ENCODE data around the gene ADCY2. TPM values are rescaled to one million over a fixed set of nuclear protein-coding genes. Genes with fewer than 3 reads are reported as not detected.
A peak's percentile ranks its signal among the peaks of the same experiment; 100 is the strongest.

The ADCY2 gene
- total RNA-seq, 1 donor from 2014 or later: not detected

- no peaks in the 10 kb centered on the region for H3K9me3 Mint-ChIP-seq
- peaks cover 90% of the 10 kb centered on the region for H3K36me3 Mint-ChIP-seq (ENCODE audit: low read depth)
- H3K27me3 Mint-ChIP-seq (ENCODE audit: low read depth): no peaks in the 10 kb centered on the region
- H3K27ac Mint-ChIP-seq: no peak overlapping the region
- peaks cover 62% of the 10 kb centered on the region for H3K4me1 Mint-ChIP-seq (ENCODE audit: low read depth)
- DNase-seq (ENCODE audit: low spot score): no peak
- H3K4me3 Mint-ChIP-seq (ENCODE audit: low read depth): no peak overlapping the region
- intact Hi-C loops (cut with micrococcal nuclease): loop anchor here (10.0 kb wide), 1 partner anchor 1380 kb away; no protein-coding TSS in a partner anchor
These were observed 479.2 kb downstream of the ADCY2 start for GRCh38 chr5:7875151-7875550.

- no peak for DNase-seq (ENCODE audit: low spot score)
- peaks cover 47% of the 10 kb centered on the region for H3K4me1 Mint-ChIP-seq (ENCODE audit: low read depth)
- H3K27me3 Mint-ChIP-seq (ENCODE audit: low read depth): no peaks in the 10 kb centered on the region
- H3K36me3 Mint-ChIP-seq (ENCODE audit: low read depth): peaks cover 92% of the 10 kb centered on the region
- no peak overlapping the region for H3K27ac Mint-ChIP-seq
- H3K9me3 Mint-ChIP-seq: no peaks in the 10 kb centered on the region
- intact Hi-C loops (cut with micrococcal nuclease): loop anchor here (10.0 kb wide), 1 partner anchor 1382 kb away; no protein-coding TSS in a partner anchor
- no peak overlapping the region for H3K4me3 Mint-ChIP-seq (ENCODE audit: low read depth)
These were observed 480.9 kb downstream of the ADCY2 start for GRCh38 chr5:7876867-7877266.

- Mint-ChIP-seq H3K27ac (peak overlapping the region; percentile 49), H3K4me3 (ENCODE audit: low read depth) (no peak overlapping the region), H3K27me3 (ENCODE audit: low read depth) (no peaks in the 10 kb centered on the region), H3K9me3 (no peaks in the 10 kb centered on the region), H3K4me1 (ENCODE audit: low read depth) (peaks cover 41% of the 10 kb centered on the region), H3K36me3 (ENCODE audit: low read depth) (peaks cover 93% of the 10 kb centered on the region)
- intact Hi-C loops (cut with micrococcal nuclease): loop anchor here (1.0 to 10.0 kb wide), 3 partner anchors 9 to 1383 kb away; partner anchors contain the start of genes FASTKD3 and MTRR
- DNase-seq (ENCODE audit: low spot score): no peak
These were observed 481.9 kb downstream of the ADCY2 start for GRCh38 chr5:7877851-7878250.

- H3K4me1 Mint-ChIP-seq (ENCODE audit: low read depth): peaks cover 37% of the 10 kb centered on the region
- H3K27ac Mint-ChIP-seq: peak overlapping the region; percentile 49
- H3K27me3 Mint-ChIP-seq (ENCODE audit: low read depth): no peaks in the 10 kb centered on the region
- no peaks in the 10 kb centered on the region for H3K9me3 Mint-ChIP-seq
- H3K4me3 Mint-ChIP-seq (ENCODE audit: low read depth): no peak overlapping the region
- intact Hi-C loops (cut with micrococcal nuclease): loop anchor here (1.0 to 10.0 kb wide), 3 partner anchors 9 to 1384 kb away; partner anchors contain the start of genes FASTKD3 and MTRR
- no peak for DNase-seq (ENCODE audit: low spot score)
- H3K36me3 Mint-ChIP-seq (ENCODE audit: low read depth): peaks cover 93% of the 10 kb centered on the region
These were observed 482.5 kb downstream of the ADCY2 start for GRCh38 chr5:7878381-7878873.

Measured in activated T-helper 2 cell treated with anti-CD3 and anti-CD28 coated beads, Interferon-gamma antibody, Interleukin-2, Interleukin-4, amounts not matched to agents 10 μg/mL and 5 μg/mL and 100 μg/mL, durations not matched to agents 14 hours and 24 hours and 36 hours (primary cell).